ENCODE measurements around the gene BRD3.
"Not testable (repeated sequence)": the region's sequence is repeated elsewhere in the genome, so short reads cannot be mapped to it uniquely, and the experiment has no call there.

Gene BRD3

DNA sequence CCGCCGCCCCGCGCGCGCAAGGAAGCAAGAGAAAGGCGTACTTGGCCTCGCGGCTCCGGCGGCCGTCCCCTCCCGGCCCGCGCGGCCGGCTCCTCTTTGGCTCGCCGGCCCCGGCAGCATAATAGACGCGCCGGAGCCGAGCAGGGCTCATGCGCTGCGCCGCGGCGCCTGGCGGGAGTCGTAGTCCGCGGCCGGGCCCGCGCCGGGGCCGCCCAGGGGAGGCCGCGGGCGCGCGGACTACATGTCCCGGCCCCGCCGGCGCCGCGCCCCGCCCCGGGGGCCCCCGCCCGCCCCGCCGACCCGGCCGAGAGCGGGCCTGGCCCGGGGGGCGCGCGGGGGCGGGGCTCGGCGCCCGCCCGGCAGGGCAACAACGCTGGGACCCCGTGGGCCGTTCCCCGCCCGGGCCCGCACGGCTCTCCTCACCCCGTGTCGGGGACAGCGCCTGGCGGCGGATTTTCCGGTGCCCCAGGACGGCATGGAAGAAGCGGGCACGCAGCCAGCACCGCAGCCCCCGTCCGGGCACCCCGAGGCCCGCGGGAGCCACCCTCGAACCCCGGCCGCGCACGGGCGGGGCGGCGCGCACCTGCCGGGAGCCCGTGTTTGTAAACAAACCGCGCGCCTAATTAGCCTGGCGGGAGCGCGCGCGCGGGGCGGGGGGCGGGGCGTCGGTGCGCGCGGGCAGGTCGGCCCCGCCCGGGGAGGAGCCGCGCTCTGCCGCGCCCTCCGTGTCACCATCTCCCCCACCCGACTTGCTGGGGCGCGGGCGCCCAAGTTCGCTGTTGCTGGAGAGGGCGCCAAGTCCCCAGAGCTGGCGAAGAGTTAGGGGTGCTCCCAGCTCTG is at the start of gene BRD3:
Gene BRD3, minus strand, starts transcription at position 123 of the 840 bp plus-strand sequence. CDS start 14,549 bp downstream, outside the sequence.
- Histone ChIP-seq H3K27ac (peak within 1 kb of the TSS; percentile 88 to 98 (median 95)), H3K4me3 (peak within 1 kb of the TSS; percentile 65 to 87 (median 81))

DNA sequence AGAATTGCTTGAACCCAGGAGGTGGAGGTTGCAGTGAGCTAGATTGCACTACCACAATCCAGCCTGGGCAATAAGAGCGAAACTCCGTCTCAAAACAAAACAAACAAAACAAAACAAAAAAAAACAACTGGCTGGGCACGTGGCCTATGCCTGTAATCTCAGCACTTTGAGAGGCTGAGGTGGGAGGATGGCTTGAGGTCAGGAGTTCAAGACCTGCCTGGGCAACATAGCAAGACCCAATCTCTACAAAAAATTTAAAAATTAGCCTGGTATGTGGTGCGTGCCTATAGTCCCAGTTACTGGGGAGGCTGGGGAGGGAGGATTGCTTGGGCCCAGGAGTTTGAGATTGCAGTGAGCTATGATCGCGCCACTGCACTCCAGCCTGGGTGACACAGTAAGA is 44.7 kb upstream of the BRD3 start:
- H3K4me3 ChIP-seq: no peak overlapping the region
- no peak overlapping the region for H3K27ac ChIP-seq

DNA sequence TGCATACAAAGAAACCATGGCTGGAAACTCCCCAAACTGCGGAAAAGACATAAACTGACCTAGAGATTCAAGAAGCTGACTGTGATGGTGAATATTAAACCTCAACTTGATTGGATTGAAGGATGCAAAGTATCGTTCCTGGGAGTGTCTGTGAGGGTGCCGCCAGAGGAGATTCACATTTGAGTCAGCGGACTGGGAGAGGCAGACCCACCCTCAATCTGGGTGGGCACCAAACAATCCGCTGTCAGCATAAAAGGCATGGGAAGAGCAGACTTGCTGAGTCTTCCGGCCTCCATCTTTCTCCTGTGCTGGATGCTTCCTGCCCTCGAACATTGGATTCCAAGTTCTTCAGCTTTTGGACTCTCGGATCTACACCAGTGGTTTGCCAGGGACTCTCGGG is 43.2 kb upstream of the BRD3 start:
- Histone ChIP-seq H3K4me3 (no peak overlapping the region), H3K27ac (no peak overlapping the region)

DNA sequence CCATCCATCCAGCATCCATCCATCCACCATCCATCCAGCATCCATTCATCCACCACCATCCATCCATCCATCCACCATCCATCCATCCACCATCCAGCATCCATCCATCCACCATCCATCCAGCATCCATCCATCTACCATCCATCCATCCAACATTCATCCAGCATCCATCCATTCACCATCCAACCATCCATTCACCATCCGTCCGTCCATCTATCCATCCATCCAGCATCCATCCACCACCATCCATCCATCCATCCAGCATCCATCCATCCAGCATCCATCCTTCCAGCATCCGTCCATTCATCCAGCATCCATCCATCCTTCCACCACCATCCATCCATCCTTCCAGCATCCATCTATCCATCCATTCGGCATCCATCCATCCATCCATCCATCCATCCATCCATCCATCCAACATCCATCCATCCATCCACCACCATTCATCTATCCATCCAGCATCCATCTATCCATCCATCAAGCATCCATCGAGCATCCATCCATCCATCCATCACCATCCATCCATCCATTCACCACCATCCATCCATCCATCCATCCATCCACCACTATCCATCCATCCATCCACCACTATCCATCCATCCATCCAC is 35.7 kb upstream of the BRD3 start:
- no peak overlapping the region for H3K27ac ChIP-seq
- H3K4me3 ChIP-seq: no peak overlapping the region

DNA sequence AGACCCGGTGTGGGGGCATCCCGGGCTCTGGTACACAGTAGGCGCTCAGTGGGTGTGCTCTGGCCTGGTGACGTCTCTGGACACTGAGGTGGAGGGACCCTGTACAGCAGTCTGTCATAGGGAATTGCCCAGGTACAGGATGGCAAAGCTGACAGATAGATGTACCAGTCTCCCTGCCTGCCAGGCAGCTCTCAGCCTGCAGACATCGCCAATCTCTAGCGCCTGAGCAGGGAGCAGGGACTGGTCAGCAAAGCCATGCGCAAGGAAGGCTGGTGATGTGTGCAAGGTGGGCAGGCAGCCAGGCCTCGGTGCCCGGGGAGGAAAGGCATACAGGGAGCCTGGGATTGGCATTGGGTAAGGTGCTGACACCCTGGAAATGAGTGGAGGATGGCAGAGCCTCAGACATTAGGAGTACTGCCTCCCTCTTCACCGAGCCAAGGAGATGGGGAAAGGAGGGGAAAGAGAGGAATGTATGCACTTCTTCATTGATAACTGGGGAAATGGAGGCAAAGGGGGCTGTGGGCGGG is 33.9 kb upstream of the BRD3 start:
- Histone ChIP-seq H3K27ac (no peak overlapping the region), H3K4me3 (no peak overlapping the region)

DNA sequence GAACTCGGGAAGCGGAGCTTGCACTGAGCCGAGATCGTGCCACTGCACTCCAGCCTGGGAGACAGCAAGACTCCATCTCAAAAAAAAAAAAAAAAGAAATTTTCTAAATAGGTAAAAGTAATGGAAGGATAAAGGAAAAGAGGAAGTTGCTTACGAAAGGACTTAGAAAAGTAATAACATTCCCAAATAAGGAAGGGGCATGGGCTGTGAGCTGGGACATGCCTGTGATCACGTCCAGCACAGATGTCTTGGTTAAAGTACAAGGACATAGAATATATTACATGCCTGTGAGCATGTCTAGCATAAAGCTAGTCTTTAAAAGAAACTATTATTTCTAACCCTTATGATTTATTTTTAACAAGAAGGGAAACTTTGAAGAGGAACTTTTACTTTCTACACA is 33.3 kb upstream of the BRD3 start:
- H3K27ac ChIP-seq, H3K4me3 ChIP-seq: not testable (repeated sequence)

DNA sequence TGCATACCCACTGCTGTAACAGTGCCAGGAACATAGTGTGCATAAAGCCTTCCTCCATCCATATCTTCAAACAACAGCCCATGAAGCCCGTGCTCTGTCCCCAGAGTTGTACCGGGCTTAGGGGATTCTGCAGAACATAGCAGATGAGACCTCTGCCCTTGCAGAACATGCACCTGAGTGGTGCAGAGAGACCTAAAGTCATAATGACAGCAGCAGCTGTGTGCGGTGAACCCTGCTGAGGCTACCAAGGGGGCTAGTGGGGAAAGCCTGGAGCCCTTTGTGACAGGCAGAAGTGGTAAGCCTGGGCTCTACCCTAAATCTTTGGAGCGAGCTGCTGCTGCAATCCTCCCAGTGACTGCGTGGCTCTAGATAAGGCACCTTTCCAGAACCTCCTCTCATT is 32.2 kb upstream of the BRD3 start:
- Histone ChIP-seq H3K27ac (no peak overlapping the region), H3K4me3 (no peak overlapping the region)

DNA sequence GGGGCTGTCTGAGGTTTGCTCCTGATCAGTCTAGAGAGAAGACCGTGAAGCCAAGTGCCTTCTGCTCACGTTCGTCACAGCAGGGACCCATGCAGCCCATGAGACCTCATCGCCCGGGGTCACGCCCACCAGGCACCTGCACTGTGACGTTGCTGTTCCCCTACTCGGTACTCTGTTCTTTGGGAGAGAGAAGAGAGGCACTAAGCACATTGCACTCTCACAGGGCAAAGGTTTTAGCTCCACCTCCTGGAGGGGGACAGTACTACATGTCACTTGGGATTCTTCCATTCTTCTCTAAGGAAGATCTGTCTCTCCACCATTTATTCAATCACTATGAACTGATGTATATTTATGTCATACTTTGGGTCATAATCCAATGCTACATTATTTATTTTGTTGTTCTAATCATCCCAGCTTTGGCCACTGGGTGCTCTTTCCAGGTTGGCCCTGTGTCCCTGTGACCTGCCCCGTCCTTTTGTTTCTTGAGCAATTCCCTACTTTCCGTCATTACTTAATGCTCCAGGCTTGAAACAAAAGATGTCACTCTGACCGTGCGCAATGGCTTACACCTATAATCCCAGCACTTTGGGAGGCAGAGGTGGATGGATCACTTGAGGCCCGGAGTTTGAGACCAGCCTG is 31.4 kb upstream of the BRD3 start:
- no peak overlapping the region for H3K4me3 ChIP-seq
- no peak overlapping the region for H3K27ac ChIP-seq

DNA sequence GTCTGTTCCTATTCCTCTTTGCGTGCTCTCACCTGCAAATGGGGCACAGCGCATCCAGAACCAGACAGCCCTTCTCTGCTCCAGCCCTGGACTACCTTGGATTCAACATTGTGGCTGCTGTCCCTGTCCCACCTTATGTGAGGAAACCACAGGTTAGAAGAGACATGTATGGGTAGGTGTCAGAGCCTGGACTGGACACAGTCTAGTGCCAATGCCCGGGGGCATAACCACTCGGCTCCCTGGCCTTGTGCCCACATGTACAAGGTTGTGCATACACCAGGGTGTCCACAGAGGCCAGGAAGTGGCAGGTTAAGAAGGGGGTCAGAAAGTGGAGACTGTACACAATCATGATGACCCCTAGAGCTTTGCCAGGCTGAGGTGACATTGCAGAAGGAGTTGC is 22.1 kb upstream of the BRD3 start:
- Histone ChIP-seq H3K4me3 (no peak overlapping the region), H3K27ac (no peak overlapping the region)

DNA sequence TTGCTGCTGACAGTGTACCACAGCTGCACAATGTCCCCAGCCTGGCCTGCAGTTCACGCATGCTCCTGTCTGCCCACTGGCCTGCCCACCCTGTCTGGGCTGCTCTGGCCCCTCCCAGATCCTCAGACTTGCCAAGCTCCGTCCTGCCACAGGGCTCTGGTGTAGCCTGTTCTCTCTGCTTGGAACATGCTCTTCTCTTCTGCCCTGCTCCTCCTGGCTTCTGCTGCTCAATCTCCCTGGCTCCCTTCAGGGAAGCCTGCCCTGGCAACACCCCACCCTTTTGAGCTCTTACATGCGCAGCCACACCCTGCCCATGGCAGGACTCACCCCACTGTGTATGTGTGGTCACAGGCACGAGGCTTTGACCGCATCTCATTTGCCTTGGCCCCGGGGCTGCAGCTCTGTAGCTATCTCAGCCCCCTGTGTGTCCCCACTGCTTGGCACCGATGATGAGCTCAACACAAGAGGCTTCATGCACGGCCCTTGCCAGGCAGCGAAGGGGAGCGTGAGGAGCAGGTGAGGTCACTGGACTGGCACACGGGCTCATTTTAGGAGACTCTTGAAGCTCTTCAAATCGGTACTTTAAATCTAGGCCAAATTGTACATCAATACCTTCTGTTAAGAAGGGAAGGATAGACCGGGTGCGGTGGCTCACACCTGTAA is 20.4 kb upstream of the BRD3 start:
- H3K4me3 ChIP-seq: no peak overlapping the region
- no peak overlapping the region for H3K27ac ChIP-seq

DNA sequence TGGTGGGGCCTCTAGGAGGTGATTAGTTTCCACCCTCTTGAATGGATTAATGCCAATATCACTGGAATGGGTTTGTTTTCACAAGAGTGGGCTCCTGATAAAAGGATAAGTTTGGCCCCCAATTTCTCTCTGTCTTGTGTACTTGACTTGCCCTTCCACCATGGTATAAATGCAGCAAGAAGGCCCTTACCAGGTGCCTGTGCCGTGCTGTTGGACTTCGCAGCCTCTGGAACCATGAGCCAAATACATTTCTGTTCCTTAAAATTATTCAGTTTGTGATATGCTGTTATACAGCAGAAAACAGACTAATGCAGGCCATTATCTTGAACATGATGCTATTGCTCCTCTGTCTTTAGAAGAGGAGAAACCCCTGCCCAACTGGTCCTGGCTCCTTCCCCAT is 17.8 kb upstream of the BRD3 start:
- no peak overlapping the region for H3K4me3 ChIP-seq
- no peak overlapping the region for H3K27ac ChIP-seq

DNA sequence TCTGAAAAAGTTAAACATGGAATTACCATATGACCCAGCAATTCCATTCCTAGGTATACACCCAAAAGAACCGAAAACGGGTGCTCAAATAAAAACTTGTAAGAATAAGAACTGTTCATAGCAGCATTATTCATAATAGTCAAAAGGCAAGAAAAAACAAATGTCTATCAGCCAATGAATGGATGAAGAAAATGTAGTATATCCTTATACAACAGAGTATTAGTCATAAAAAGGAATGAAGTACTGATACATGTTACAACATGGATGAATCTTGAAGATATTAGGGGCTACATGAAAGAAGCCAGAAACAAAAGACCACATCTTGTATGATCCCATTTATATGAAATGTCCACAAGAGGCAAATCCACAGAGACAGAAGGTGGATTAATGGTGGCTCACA is 15.6 kb upstream of the BRD3 start:
- Histone ChIP-seq H3K4me3 (no peak overlapping the region), H3K27ac (no peak overlapping the region)

DNA sequence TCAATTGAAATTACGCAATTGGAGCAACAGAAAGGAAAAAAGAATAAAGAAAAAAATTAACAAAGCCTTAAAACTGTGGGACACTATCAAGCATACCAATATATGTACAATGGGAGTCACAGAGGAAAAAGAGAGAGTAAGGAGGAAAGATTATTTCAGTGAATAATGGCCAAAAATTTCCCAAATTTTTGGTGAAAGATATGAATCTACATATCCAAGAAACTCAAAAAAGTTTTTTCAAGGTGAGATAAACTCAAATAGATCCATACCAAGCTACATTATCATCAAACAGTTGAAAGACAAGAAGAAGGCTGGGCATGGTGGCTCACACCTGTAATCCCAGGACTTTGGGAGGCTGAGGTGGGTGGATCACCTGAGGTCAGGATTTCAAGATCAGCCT is 8.8 kb upstream of the BRD3 start:
- Histone ChIP-seq H3K27ac (no peak overlapping the region), H3K4me3 (no peak overlapping the region)

DNA sequence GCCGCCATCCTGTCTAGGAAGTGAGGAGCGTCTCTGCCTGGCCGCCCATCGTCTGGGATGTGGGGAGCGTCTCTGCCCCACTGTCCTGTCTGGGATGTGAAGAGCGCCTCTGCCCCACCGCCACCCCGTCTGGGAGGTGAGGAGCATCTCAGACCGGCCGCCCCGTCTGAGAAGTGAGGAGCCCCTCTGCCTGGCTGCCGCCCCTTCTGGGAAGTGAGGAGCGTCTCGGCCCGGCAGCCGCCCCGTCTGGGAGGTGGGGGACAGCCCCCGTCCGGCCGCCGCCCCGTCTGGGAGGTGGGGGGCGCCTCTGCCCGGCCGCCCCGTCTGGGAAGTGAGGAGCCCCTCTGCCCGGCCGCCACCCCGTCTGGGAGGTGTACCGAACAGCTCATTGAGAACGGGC is 7.9 kb upstream of the BRD3 start:
- not testable (repeated sequence) for H3K27ac ChIP-seq, H3K4me3 ChIP-seq

DNA sequence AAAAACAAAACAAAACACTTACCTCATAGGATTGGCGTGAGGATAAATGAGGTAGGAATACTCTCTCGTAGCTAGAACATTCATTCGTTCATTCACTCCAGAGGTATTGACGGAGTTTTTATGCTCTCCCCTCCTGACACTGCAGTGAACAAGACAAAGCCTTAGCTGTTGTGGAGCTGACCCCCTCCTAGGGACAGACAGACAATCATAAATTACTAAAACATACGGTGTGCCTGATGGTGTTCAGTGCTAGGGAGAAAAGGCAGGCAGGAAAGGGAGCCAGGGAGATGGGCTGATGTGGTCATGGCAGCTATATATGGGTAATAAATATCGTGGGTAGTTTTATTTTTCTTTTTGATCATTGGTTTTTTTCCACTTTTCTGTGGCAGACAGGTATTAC is 5.7 kb upstream of the BRD3 start:
- Histone ChIP-seq H3K27ac (no peak overlapping the region), H3K4me3 (no peak overlapping the region)

DNA sequence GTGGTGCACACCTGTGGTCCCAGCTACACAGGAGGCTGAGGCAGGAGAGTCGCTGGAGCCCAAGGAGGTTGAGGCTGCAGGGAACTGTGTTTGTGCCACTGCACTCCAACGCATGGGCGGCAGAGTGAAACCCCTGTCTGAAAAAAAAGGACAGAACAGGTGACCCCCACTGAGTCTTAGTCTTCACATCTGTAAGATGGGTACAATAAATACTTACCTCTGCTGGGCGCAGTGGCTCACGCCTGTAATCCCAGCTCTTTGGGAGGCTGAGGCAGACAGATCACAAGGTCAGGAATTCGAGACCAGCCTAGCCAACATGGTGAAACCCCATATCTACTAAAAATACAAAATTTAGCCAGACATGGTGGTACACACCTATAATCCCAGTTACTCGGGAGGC is 4.9 kb upstream of the BRD3 start:
- H3K4me3 ChIP-seq, H3K27ac ChIP-seq: not testable (repeated sequence)

DNA sequence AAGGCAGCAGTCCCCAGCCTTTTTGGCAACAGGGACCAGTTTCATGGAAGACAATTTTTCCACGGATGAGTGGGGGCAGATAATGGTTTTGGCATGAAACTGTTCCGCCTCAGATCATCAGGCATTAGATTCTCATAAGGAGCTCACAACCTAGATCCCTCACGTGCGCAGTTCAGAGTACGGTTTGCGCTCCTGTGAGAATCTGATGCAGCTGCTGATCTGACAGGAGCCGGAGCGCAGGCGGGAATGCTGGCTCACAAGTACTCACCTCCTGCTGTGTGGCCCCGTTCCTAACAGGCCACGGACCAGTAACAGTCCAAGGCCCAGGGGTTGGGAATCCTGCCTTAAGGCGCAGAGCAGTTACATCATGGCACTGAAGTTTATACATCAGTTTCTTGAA is 3.3 kb upstream of the BRD3 start:
- H3K27ac ChIP-seq: no peak overlapping the region
- no peak overlapping the region for H3K4me3 ChIP-seq

DNA sequence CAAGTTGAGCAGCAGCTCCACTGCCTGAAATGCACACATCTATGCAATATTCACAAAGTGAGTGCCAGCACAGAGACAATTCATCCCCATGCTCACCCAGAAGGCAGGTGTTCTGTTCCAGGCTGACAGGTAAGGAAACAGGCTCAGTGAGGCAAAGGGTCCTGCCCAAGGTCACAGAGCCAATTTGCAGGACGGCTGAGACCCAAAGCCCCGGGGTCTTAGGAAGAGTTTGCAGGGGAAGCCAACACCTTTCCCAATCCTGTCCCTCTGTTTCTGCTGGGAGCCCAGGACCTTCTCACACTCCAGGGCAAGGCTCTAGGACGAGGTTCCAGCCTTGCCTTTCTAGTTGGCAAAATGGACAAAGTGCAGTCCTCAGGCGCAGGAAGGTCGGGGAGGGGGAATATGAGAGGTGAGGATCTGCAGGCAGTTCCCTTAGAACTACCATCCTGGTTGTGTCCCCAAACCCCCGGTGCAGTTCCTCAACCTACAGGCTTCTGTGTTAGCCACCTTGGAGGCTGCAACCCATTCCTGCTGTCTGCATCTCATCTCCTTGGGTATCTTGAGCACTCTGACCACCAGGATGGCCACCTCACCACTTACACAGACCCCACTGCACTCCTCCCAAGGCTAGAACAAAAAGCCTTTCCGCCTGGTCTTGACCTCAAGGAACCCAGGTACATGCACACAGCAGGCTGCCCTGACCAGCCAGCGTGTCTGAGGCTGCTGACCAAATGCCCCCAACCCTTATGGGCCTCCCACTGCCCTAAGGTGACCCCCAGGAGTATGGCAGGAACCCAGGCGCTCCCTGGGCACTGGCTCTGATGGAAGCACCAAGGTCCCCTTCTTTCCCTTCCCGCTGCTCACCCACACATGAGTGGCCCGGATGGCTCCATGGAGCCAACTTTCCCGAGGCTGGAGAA is 1.9 kb upstream of the BRD3 start:
- H3K4me3 ChIP-seq: no peak overlapping the region
- H3K27ac ChIP-seq: no peak overlapping the region

DNA sequence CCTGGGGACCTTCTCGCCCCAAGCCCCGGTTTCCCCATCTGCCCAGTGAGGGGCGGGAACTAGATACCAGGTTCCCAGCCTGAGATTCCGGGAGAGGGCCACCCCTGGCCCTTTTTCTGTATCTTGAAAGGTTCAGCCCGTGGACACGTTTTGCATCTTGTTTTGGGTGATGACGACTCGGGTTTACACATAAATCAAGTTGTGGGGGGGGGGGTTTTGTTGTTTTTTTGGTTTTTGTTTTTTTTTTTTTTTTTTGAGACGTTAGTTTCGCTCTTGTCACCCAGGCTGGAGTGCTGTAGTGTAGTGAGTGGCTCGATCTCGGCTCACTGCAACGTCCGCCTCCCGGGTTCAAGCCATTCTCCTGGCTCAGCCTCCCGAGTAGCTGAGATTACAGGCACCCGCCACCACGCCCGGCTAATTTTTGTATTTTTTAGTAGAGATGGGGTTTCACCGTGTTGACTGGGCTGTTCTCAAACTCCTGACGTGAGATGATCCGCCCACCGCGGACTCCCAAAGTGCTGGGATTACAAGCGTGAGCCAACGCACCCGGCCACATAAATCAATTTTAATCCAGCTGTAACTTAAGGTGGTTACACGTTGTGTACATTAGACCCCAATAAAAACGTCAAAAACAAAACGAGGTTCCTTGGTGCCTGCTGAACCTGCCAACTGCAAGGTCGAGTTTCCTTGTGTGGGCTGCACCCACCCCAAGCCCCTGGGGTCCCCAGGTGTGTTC is 1.1 kb upstream of the BRD3 start:
- Histone ChIP-seq H3K27ac (peak overlapping the region in 19 of 21 experiments; percentile 74 to 98 (median 95)), H3K4me3 (peak overlapping the region; percentile 65 to 87 (median 81))
